Right atrium auricular region (tissue), 2 donors: Measurements from ENCODE around the gene BRD3OS. TPM values are rescaled to one million over a fixed set of nuclear protein-coding genes. Genes with fewer than 3 reads are reported as not detected.
"Not testable (repeated sequence)": the region's sequence is repeated elsewhere in the genome, so short reads cannot be mapped to it uniquely, and the experiment has no call there.

Source experiments
- DNase-seq: peaks from one replicate; pipeline ENCODE4 v3.0.0-alpha.2; 2019; ENCODE audit warnings: low spot score
- H3K27ac ChIP-seq, 2 donors: fragments of 200-600 bp; sonication (generic); 1 replicate in 1 of 2; 2 replicates in 1 of 2; pipeline ENCODE4 v1.5.1; 2016 to 2019
- H3K27me3 ChIP-seq, 2 donors: fragments of 200-600 bp; sonication (generic); one replicate each; pipeline versions ENCODE4 v1.5.1 to v1.6.0; 2017 to 2019
- H3K36me3 ChIP-seq: fragments of 200-600 bp; sonication (generic); one replicate; pipeline ENCODE4 v1.5.1; 2016
- H3K4me1 ChIP-seq, 2 donors: fragments of 200-600 bp; sonication (generic); one replicate each; pipeline versions ENCODE4 v1.5.1 to v1.6.0; 2017 to 2019
- H3K4me3 ChIP-seq, 2 donors: fragments of 200-600 bp; sonication (generic); 1 replicate in 1 of 2; 2 replicates in 1 of 2; pipeline ENCODE4 v1.5.1; 2017 to 2019; ENCODE audit warnings: mild to moderate bottlenecking in 1 of 2, moderate library complexity in 1 of 2
- H3K9me3 ChIP-seq, 2 donors: fragments of 200-600 bp; sonication (generic); one replicate each; pipeline ENCODE4 v1.5.1; 2019
- CTCF ChIP-seq, 2 donors: fragments of 200-600 bp; sonication (generic); IDR thresholded peaks; one replicate each; pipeline ENCODE4 v1.5.1; 2019; ENCODE audit warnings: antibody characterized with exemption in 2 of 2
- total RNA-seq, 2 donors: library from RNA; depleted of rRNA; stranded (reverse); fragments of >200 nt; gene quantifications; one replicate each; pipeline ENCODE4 v1.1.0, GENCODE V29; 2016

The BRD3OS gene
- total RNA-seq, 2 donors from 2014 or later, result 7.8 to 11.2 TPM

GRCh38 chr9:134069480-134070399, 44.5 kb downstream of the BRD3OS start:
- TF ChIP-seq CTCF (IDR thresholded peaks at IDR 0.05), result no peak
- peaks cover 0 to 23% of the 10 kb centered on the region in 2 donors for H3K4me1 ChIP-seq
- no peaks in the 10 kb centered on the region for H3K9me3 ChIP-seq
- no peaks in the 10 kb centered on the region for H3K36me3 ChIP-seq
- H3K27ac ChIP-seq, result no peak overlapping the region
- no peaks in the 10 kb centered on the region for H3K27me3 ChIP-seq
- no peak for DNase-seq
- no peak overlapping the region for H3K4me3 ChIP-seq

- Histone ChIP-seq H3K27me3 (no peaks in the 10 kb centered on the region), H3K4me1 (peaks cover 0 to 9% of the 10 kb centered on the region in 2 donors), H3K36me3 (no peaks in the 10 kb centered on the region), H3K9me3 (no peaks in the 10 kb centered on the region), H3K4me3 (no peak overlapping the region), H3K27ac (no peak overlapping the region)
- no peak for TF ChIP-seq CTCF (IDR thresholded peaks at IDR 0.05)
- no peak for DNase-seq
Observed at GRCh38 chr9:134071149-134071548, 45.9 kb downstream of the BRD3OS start.

- not testable (repeated sequence) for DNase-seq, H3K27me3 ChIP-seq, H3K4me1 ChIP-seq, H3K4me3 ChIP-seq, H3K36me3 ChIP-seq, H3K27ac ChIP-seq
- H3K9me3 ChIP-seq, result peaks cover 0 to 11% of the 10 kb centered on the region in 2 donors
Observed at GRCh38 chr9:134072683-134073082, 47.4 kb downstream of the BRD3OS start.

GRCh38 chr9:134073500-134073899, 48.2 kb downstream of the BRD3OS start:
- Histone ChIP-seq H3K36me3 (no peaks in the 10 kb centered on the region), H3K27ac (no peak overlapping the region), H3K9me3 (peaks cover 0 to 11% of the 10 kb centered on the region in 2 donors), H3K4me1 (no peaks in the 10 kb centered on the region), H3K4me3 (no peak overlapping the region), H3K27me3 (no peaks in the 10 kb centered on the region)
- TF ChIP-seq CTCF (IDR thresholded peaks at IDR 0.05), result no peak
- DNase-seq, result no peak

- not testable (repeated sequence) for H3K36me3 ChIP-seq, H3K4me3 ChIP-seq, DNase-seq, H3K27me3 ChIP-seq, H3K4me1 ChIP-seq, H3K27ac ChIP-seq
- peaks cover 0 to 29% of the 10 kb centered on the region in 2 donors for H3K9me3 ChIP-seq
Observed at GRCh38 chr9:134075689-134076088, 50.4 kb downstream of the BRD3OS start.

GRCh38 chr9:134076644-134077043, 51.4 kb downstream of the BRD3OS start:
- Histone ChIP-seq H3K9me3 (peaks cover 0 to 29% of the 10 kb centered on the region in 2 donors), H3K27ac (no peak overlapping the region), H3K4me1 (no peaks in the 10 kb centered on the region), H3K4me3 (no peak overlapping the region), H3K36me3 (no peaks in the 10 kb centered on the region), H3K27me3 (no peaks in the 10 kb centered on the region)
- DNase-seq, result no peak
- no peak for TF ChIP-seq CTCF (IDR thresholded peaks at IDR 0.05)

Other genes with a start within 250 kb of the BRD3OS start
- 1 to 10 TPM; 3.4 to 6.0 TPM for gene VAV2, start 33.2 kb upstream of the BRD3OS start, total RNA-seq
- 10 to 100 TPM; 14.1 to 18.5 TPM for gene BRD3, start 42.5 kb downstream of the BRD3OS start, total RNA-seq
- gene WDR5, start 110.6 kb downstream of the BRD3OS start, total RNA-seq, result 10 to 100 TPM; 14.1 to 17.5 TPM
- gene RNU6ATAC, start 139.1 kb downstream of the BRD3OS start, total RNA-seq, result not detected